Measurements from ENCODE around the gene XPNPEP3. TPM values are rescaled to one million over a fixed set of nuclear protein-coding genes. Genes with fewer than 3 reads are reported as not detected.

XPNPEP3 gene
- polyA plus RNA-seq, 3 donors from 2014 or later, result 5.9 to 11.4 (median 9.9) TPM

GRCh38 chr22:40965936-40966725 lies 109.2 kb downstream of the XPNPEP3 start:
- no peak overlapping the region for H3K4me3 Mint-ChIP-seq
- peaks cover 8 to 15% of the 10 kb centered on the region in 2 donors for H3K4me1 Mint-ChIP-seq
- no peak for DNase-seq
- H3K36me3 Mint-ChIP-seq, result peaks cover 14 to 31% (median 17%) of the 10 kb centered on the region in 3 donors
- H3K27me3 Mint-ChIP-seq (ENCODE audit: low read depth in 3 of 3), result no peaks in the 10 kb centered on the region
- H3K9me3 Mint-ChIP-seq, result no peaks in the 10 kb centered on the region
- H3K27ac Mint-ChIP-seq, result peak overlapping the region in 1 of 6 donors; percentile 28

GRCh38 chr22:40966726-40967085 lies 109.8 kb downstream of the XPNPEP3 start:
- peak overlapping the region in 3 of 6 donors; percentile 11 to 34 (median 29) for H3K27ac Mint-ChIP-seq
- H3K27me3 Mint-ChIP-seq (ENCODE audit: low read depth in 3 of 3), result no peaks in the 10 kb centered on the region
- peaks cover 8 to 15% of the 10 kb centered on the region in 2 donors for H3K4me1 Mint-ChIP-seq
- H3K36me3 Mint-ChIP-seq, result peaks cover 14 to 31% (median 17%) of the 10 kb centered on the region in 3 donors
- H3K4me3 Mint-ChIP-seq, result no peak overlapping the region
- no peaks in the 10 kb centered on the region for H3K9me3 Mint-ChIP-seq
- DNase-seq, result no peak

GRCh38 chr22:40967111-40967760 lies 110.3 kb downstream of the XPNPEP3 start:
- peak overlapping the region in 3 of 6 donors; percentile 11 to 34 (median 29) for H3K27ac Mint-ChIP-seq

GRCh38 chr22:40972587-40972986 lies 115.6 kb downstream of the XPNPEP3 start:
- DNase-seq, result no peak
- no peaks in the 10 kb centered on the region for H3K9me3 Mint-ChIP-seq
- peaks cover 3 to 14% (median 10%) of the 10 kb centered on the region in 3 donors for H3K36me3 Mint-ChIP-seq
- H3K4me3 Mint-ChIP-seq, result no peak overlapping the region
- no peaks in the 10 kb centered on the region for H3K4me1 Mint-ChIP-seq
- no peaks in the 10 kb centered on the region for H3K27me3 Mint-ChIP-seq (ENCODE audit: low read depth in 3 of 3)
- peak overlapping the region in 2 of 6 donors; percentile 3 to 68 for H3K27ac Mint-ChIP-seq

More at GRCh38 chr22:40967111-40967760, 110.3 kb downstream of the XPNPEP3 start:
- peaks cover 5 to 15% of the 10 kb centered on the region in 2 donors for H3K4me1 Mint-ChIP-seq
- H3K4me3 Mint-ChIP-seq, result no peak overlapping the region
- H3K36me3 Mint-ChIP-seq, result peaks cover 14 to 35% (median 17%) of the 10 kb centered on the region in 3 donors
- H3K9me3 Mint-ChIP-seq, result no peaks in the 10 kb centered on the region
- no peak for DNase-seq
- no peaks in the 10 kb centered on the region for H3K27me3 Mint-ChIP-seq (ENCODE audit: low read depth in 3 of 3)

GRCh38 chr22:40973144-40973543 lies 116.2 kb downstream of the XPNPEP3 start:
- H3K36me3 Mint-ChIP-seq, result peaks cover 0 to 11% (median 10%) of the 10 kb centered on the region in 3 donors
- no peak overlapping the region for H3K27ac Mint-ChIP-seq
- no peak for DNase-seq
- H3K9me3 Mint-ChIP-seq, result no peaks in the 10 kb centered on the region
- H3K27me3 Mint-ChIP-seq (ENCODE audit: low read depth in 3 of 3), result no peaks in the 10 kb centered on the region
- H3K4me3 Mint-ChIP-seq, result no peak overlapping the region
- no peaks in the 10 kb centered on the region for H3K4me1 Mint-ChIP-seq

- Mint-ChIP-seq H3K27me3 (ENCODE audit: low read depth in 3 of 3) (no peaks in the 10 kb centered on the region), H3K4me1 (no peaks in the 10 kb centered on the region), H3K36me3 (peaks cover 0 to 9% (median 8%) of the 10 kb centered on the region in 3 donors), H3K27ac (no peak overlapping the region), H3K4me3 (no peak overlapping the region), H3K9me3 (no peaks in the 10 kb centered on the region)
- no peak for DNase-seq
These were observed 118.4 kb downstream of the XPNPEP3 start for GRCh38 chr22:40975366-40975765.

GRCh38 chr22:40976866-40977700 lies 120.1 kb downstream of the XPNPEP3 start:
- DNase-seq, result no peak
- no peaks in the 10 kb centered on the region for H3K9me3 Mint-ChIP-seq
- H3K36me3 Mint-ChIP-seq, result peaks cover 0 to 6% (median 5%) of the 10 kb centered on the region in 3 donors
- H3K27ac Mint-ChIP-seq, result peak overlapping the region in 1 of 6 donors; percentile 5
- no peak overlapping the region for H3K4me3 Mint-ChIP-seq
- H3K4me1 Mint-ChIP-seq, result no peaks in the 10 kb centered on the region
- H3K27me3 Mint-ChIP-seq (ENCODE audit: low read depth in 3 of 3), result no peaks in the 10 kb centered on the region

- no peak for DNase-seq
- H3K36me3 Mint-ChIP-seq, result no peaks in the 10 kb centered on the region
- no peak overlapping the region for H3K27ac Mint-ChIP-seq
- no peaks in the 10 kb centered on the region for H3K27me3 Mint-ChIP-seq (ENCODE audit: low read depth in 3 of 3)
- H3K4me1 Mint-ChIP-seq, result no peaks in the 10 kb centered on the region
- no peak overlapping the region for H3K4me3 Mint-ChIP-seq
- no peaks in the 10 kb centered on the region for H3K9me3 Mint-ChIP-seq
These were observed 122.2 kb downstream of the XPNPEP3 start for GRCh38 chr22:40979198-40979597.

- Mint-ChIP-seq H3K4me1 (no peaks in the 10 kb centered on the region), H3K4me3 (no peak overlapping the region), H3K27me3 (ENCODE audit: low read depth in 3 of 3) (no peaks in the 10 kb centered on the region), H3K9me3 (no peaks in the 10 kb centered on the region), H3K27ac (no peak overlapping the region), H3K36me3 (no peaks in the 10 kb centered on the region)
- DNase-seq, result peak in 1 of 3 donors; percentile 2
These were observed 122.9 kb downstream of the XPNPEP3 start for GRCh38 chr22:40979871-40980270.

Other genes starting within 250 kb of the XPNPEP3 start
- 10 to 100 TPM in 1 of 3 donors, 1 to 10 TPM in 2; 5.0 to 23.5 (median 7.3) TPM for gene MRTFA, start 220.4 kb upstream of the XPNPEP3 start, polyA plus RNA-seq
- gene MCHR1, start 177.7 kb upstream of the XPNPEP3 start, polyA plus RNA-seq, result not detected
- gene SLC25A17, start 37.8 kb upstream of the XPNPEP3 start, polyA plus RNA-seq, result 10 to 100 TPM; 18.5 to 26.6 (median 22.2) TPM
- gene ST13, start 509 bp upstream of the XPNPEP3 start, polyA plus RNA-seq, result 100 to 1,000 TPM; 111 to 131 (median 111) TPM
- under 1 TPM in 1 of 3 donors, not detected in 2; 0.21 TPM for gene DNAJB7, start 5.0 kb downstream of the XPNPEP3 start, polyA plus RNA-seq
- gene RBX1, start 94.2 kb downstream of the XPNPEP3 start, polyA plus RNA-seq, result 100 to 1,000 TPM; 117 to 216 (median 139) TPM
- gene EP300, start 235.4 kb downstream of the XPNPEP3 start, polyA plus RNA-seq, result 10 to 100 TPM in 1 of 3 donors, 1 to 10 TPM in 2; 4.6 to 23.1 (median 8.6) TPM